GM23338 (cell line): ENCODE results near the gene CAPZB.

ENCODE experiments used
- CTCF ChIP-seq, 2 experiments: fragments of 200-600 bp in 1 of 2; sonication (generic) in 1 of 2; conservative IDR thresholded peaks; 2 replicates each; pipeline versions ENCODE4 v1.5.1 to v1.6.1; 2016 to 2017; ENCODE audit warnings: antibody characterized with exemption in 2 of 2, low read depth in 2 of 2, mild to moderate bottlenecking in 2 of 2, moderate library complexity in 1 of 2
- EZH2 ChIP-seq: fragments of 200-600 bp; sonication (generic); IDR thresholded peaks from one replicate; pipeline ENCODE4 v1.8.0; 2017; ENCODE audit warnings: antibody characterized with exemption, mild to moderate bottlenecking, low read depth; ENCODE audit not compliant: unreplicated experiment
- EZH2phosphoT487 ChIP-seq: fragments of 200-600 bp; sonication (generic); IDR thresholded peaks from one replicate; pipeline ENCODE4 v1.8.1; 2018; ENCODE audit warnings: antibody characterized with exemption; ENCODE audit not compliant: unreplicated experiment
- NANOG ChIP-seq: IDR thresholded peaks from 2 replicates; pipeline ENCODE4 v1.6.1; 2016; ENCODE audit warnings: antibody characterized with exemption, borderline replicate concordance
- POLR2AphosphoS5 ChIP-seq: IDR thresholded peaks from 2 replicates; pipeline ENCODE4 v1.6.1; 2016; ENCODE audit warnings: antibody characterized with exemption, low read depth
- REST ChIP-seq: IDR thresholded peaks from one replicate; pipeline ENCODE4 v1.6.1; 2018; ENCODE audit warnings: antibody characterized with exemption; ENCODE audit not compliant: unreplicated experiment
- STAT1 ChIP-seq: IDR thresholded peaks from one replicate; pipeline ENCODE4 v1.6.1; 2016; ENCODE audit warnings: antibody characterized with exemption; ENCODE audit not compliant: unreplicated experiment

GRCh38 chr1:19360016-19360415 is 125.3 kb downstream of the CAPZB start:
- TF ChIP-seq CTCF (conservative IDR thresholded peaks at IDR 0.05; ENCODE audit: low read depth in 2 of 2), result no peak
- no peak for TF ChIP-seq EZH2phosphoT487
- TF ChIP-seq EZH2, result no peak
- no peak for TF ChIP-seq STAT1
- TF ChIP-seq POLR2AphosphoS5, result no peak
- no peak for TF ChIP-seq NANOG
- no peak for TF ChIP-seq REST
